Transverse colon (tissue), 4 donors: ENCODE measurements around the gene COPZ2. TPM values are rescaled to one million over a fixed set of nuclear protein-coding genes. Genes with fewer than 3 reads are reported as not detected.
"Not testable (repeated sequence)": the region's sequence is repeated elsewhere in the genome, so short reads cannot be mapped to it uniquely, and the experiment has no call there.

ENCODE experiments used
- DNase-seq: peaks from one replicate; pipeline ENCODE4 v3.0.0-alpha.2; 2019
- H3K27ac ChIP-seq, 4 donors: fragments of 200-600 bp; sonication (generic); 2 replicates each; pipeline ENCODE4 v1.5.1; 2016 to 2018; ENCODE audit warnings: inconsistent platforms in 4 of 4
- H3K27me3 ChIP-seq: fragments of 200-600 bp; sonication (generic); 2 replicates; pipeline ENCODE4 v1.5.1; 2017; ENCODE audit warnings: inconsistent platforms
- H3K36me3 ChIP-seq, 4 donors: fragments of 200-600 bp; sonication (generic); 2 replicates each; pipeline ENCODE4 v1.5.1; 2017 to 2019; ENCODE audit warnings: inconsistent platforms in 4 of 4
- H3K4me1 ChIP-seq, 4 donors: fragments of 200-600 bp; sonication (generic); 2 replicates each; pipeline ENCODE4 v1.5.1; 2017 to 2020; ENCODE audit warnings: inconsistent platforms in 4 of 4
- H3K4me3 ChIP-seq, 4 donors: fragments of 200-600 bp; sonication (generic); 1 replicate in 1 of 4; 2 replicates in 3 of 4; pipeline versions ENCODE4 v1.5.1 to v1.6.1; 2017 to 2019; ENCODE audit warnings: inconsistent platforms in 4 of 4
- H3K9me3 ChIP-seq, 2 donors: fragments of 200-600 bp; sonication (generic); 2 replicates each; pipeline ENCODE4 v1.5.1; 2017 to 2019; ENCODE audit warnings: inconsistent platforms in 2 of 2
- EP300 ChIP-seq: sonication (generic); formaldehyde crosslinking; IDR thresholded peaks from one replicate; pipeline ENCODE4 v1.6.1; 2017; ENCODE audit warnings: antibody characterized with exemption, low read depth
- POLR2A ChIP-seq: fragments of 450-650 bp; IDR thresholded peaks from one replicate; pipeline ENCODE4 v1.6.1; 2016; ENCODE audit warnings: antibody characterized with exemption, mild to moderate bottlenecking, moderate library complexity
- POLR2AphosphoS5 ChIP-seq, 3 donors: sonication (generic); formaldehyde crosslinking; IDR thresholded peaks; one replicate each; pipeline ENCODE4 v1.6.1; 2016; ENCODE audit warnings: antibody characterized with exemption in 3 of 3
- WGBS, 2 donors: methylation state at CpG; one replicate each; pipeline ENCODE4 v1.1.5; 2018; ENCODE audit warnings: low coverage in 1 of 2; 5-methylcytosine and 5-hydroxymethylcytosine counted together
- in situ Hi-C, 4 donors: fragments of 200-750 bp; cut with MboI; loops; one replicate each; pipeline versions ENCODE4 v1.15.0 to v1.15.1; 2017; ENCODE audit warnings: low sequenced_read_pairs in 3 of 4, low pct_ligation_motif_present in 1 of 4, low pct_unique_long_range_greater_than_20kb in 1 of 4
- intact Hi-C: fragments of 100-400 bp; cut with DNase I; formaldehyde crosslinking; loops from one replicate; pipeline ENCODE4 v1.15.1; 2023; ENCODE audit warnings: low total_unique reads
- total RNA-seq, 4 donors: library from RNA; depleted of rRNA; stranded (reverse); fragments of >200 nt; gene quantifications; one replicate each; pipeline ENCODE4 v1.1.0, GENCODE V29; 2016
- TF ChIP-seq, protein P1 (sequence below), 5 experiments: fragments of 200-600 bp in 3 of 5; fragments of 450-650 bp in 2 of 5; sonication (generic) in 3 of 5; IDR thresholded peaks; 1 replicate in 2 of 5; 2 replicates in 3 of 5; pipeline ENCODE4 v1.5.1; 2016 to 2017; ENCODE audit warnings: antibody characterized with exemption in 5 of 5, inconsistent platforms in 3 of 5, mild to moderate bottlenecking in 2 of 5, moderate library complexity in 1 of 5

COPZ2 gene
- total RNA-seq, 4 donors from 2014 or later = 6.0 to 11.2 (median 8.3) TPM

DNA sequence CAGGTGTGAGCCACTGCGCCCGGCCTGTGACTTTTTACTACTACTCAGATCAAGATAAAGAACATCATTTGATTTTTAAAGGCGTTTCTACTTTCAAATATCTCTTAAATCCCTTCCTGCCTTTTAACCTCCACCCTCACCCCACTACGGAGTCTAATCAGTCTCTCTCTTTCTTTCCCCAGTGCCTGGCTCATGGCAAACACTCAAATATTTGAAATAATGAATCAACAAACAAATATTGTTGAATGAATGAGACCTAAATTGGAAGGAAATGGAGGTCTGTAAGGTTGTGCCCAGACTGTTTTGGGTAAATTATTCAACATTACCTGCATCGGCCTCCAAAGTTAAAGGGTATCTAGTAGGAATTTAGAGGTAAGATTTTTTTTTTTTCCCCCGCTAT is 14.7 kb downstream of the COPZ2 start:
- in situ Hi-C loops = loop anchor here in 2 of 4 donors (10.0 kb wide), 1 partner anchor 52 kb away; no protein-coding TSS in a partner anchor
- Histone ChIP-seq H3K4me1 (peaks cover 35 to 38% (median 36%) of the 10 kb centered on the region in 4 donors), H3K27ac (peak overlapping the region in 1 of 4 donors; percentile 84), H3K9me3 (no peaks in the 10 kb centered on the region), H3K27me3 (peaks cover 37% of the 10 kb centered on the region), H3K36me3 (no peaks in the 10 kb centered on the region), H3K4me3 (peak overlapping the region in 1 of 4 donors; percentile 51)
- intact Hi-C loops = no loop called here
- WGBS, 2 donors = 29 to 42% methylated on average over 4 to 6 of the region's 6 CpGs
- no peak for DNase-seq
- TF ChIP-seq EP300 = no peak
- TF ChIP-seq POLR2AphosphoS5 (IDR thresholded peaks at IDR 0.05) = no peak
- TF ChIP-seq POLR2A = no peak
- TF ChIP-seq, protein P1, sequence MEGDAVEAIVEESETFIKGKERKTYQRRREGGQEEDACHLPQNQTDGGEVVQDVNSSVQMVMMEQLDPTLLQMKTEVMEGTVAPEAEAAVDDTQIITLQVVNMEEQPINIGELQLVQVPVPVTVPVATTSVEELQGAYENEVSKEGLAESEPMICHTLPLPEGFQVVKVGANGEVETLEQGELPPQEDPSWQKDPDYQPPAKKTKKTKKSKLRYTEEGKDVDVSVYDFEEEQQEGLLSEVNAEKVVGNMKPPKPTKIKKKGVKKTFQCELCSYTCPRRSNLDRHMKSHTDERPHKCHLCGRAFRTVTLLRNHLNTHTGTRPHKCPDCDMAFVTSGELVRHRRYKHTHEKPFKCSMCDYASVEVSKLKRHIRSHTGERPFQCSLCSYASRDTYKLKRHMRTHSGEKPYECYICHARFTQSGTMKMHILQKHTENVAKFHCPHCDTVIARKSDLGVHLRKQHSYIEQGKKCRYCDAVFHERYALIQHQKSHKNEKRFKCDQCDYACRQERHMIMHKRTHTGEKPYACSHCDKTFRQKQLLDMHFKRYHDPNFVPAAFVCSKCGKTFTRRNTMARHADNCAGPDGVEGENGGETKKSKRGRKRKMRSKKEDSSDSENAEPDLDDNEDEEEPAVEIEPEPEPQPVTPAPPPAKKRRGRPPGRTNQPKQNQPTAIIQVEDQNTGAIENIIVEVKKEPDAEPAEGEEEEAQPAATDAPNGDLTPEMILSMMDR (IDR thresholded peaks at IDR 0.05) = no peak

DNA sequence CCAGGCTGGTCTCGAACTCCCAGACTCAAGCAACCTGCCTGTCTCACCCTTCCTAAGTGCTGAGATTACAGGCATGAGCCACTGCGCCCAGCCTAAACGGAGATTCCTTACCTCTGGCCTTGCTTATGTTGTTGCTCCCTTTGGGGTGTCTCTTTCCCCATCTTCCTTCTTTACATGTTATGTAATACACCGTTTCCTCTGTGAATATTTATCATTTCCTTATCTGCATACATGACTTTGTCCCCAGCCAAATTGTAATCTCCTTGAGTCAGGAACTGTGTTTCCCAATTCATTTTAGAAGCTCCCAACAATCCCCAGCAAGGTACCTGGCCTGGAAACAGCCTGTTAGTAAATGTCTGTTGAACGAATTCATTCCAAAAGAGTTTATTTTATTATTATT is 15.7 kb downstream of the COPZ2 start:
- H3K27me3 ChIP-seq = peaks cover 37% of the 10 kb centered on the region
- in situ Hi-C loops = loop anchor here in 2 of 4 donors (10.0 kb wide), 1 partner anchor 53 kb away; no protein-coding TSS in a partner anchor

DNA sequence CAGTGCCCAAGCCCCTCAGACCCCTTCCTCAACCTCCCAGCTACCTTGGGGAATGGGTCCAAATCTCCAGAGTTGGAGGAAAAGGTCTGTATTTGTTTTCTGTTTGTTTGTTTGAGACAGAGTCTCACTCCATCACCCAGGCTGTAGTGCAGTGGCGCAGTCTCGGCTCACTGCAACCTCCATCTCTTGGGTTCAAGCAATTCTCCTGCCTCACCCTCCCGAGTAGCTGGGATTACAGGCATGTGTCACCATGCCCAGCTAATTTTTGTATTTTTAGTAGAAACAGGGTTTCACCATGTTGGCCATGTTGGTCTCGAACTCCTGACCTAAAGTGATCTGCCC is 19.8 kb downstream of the COPZ2 start:
- in situ Hi-C loops, H3K4me1 ChIP-seq, H3K36me3 ChIP-seq, DNase-seq, H3K4me3 ChIP-seq, H3K9me3 ChIP-seq: not testable (repeated sequence)
- H3K27ac ChIP-seq = peak overlapping the region in 1 of 4 donors; percentile 8
- H3K27me3 ChIP-seq = peaks cover 58% of the 10 kb centered on the region
- intact Hi-C loops = loop anchor here (2.0 kb wide), 1 partner anchor 41 kb away; no protein-coding TSS in a partner anchor
- WGBS, 2 donors = 85% methylated on average over 4 of the region's 4 CpGs; no CpG with 5 or more reads in 1 of the 2 donors

More for the DNA sequence above, 15.7 kb downstream of the COPZ2 start:
- TF ChIP-seq POLR2AphosphoS5 (IDR thresholded peaks at IDR 0.05) (no peak), EP300 (no peak), POLR2A (no peak)
- TF ChIP-seq, protein P1 (IDR thresholded peaks at IDR 0.05) = no peak
- 55 to 63% methylated on average over 4 to 5 of the region's 5 CpGs for WGBS, 2 donors
- no peaks in the 10 kb centered on the region for H3K36me3 ChIP-seq
- peaks cover 35 to 37% (median 36%) of the 10 kb centered on the region in 4 donors for H3K4me1 ChIP-seq
- no peak for DNase-seq
- H3K27ac ChIP-seq = no peak overlapping the region
- H3K4me3 ChIP-seq = no peak overlapping the region
- no peaks in the 10 kb centered on the region for H3K9me3 ChIP-seq
- intact Hi-C loops = no loop called here

DNA sequence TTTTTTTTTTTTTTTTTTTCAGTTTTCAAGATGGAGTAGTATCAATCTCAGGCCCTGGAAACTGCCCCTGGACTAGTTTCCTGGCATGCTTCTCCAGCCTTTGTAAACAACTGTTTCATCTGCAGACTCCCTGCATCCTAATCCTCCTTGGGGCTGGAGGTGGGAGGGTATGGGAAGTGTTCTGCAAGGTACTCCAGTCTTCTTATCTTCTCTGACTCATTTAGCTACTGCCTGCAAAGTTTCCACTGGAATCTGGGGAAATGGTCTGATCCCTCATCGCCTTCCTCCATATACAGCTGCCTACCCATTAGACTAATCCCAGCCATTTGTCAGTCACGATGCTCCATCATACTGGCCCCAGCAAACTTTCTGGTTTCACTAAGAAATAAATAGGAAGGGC is 21.5 kb downstream of the COPZ2 start:
- in situ Hi-C loops = no loop called here

More for the DNA sequence above, 21.5 kb downstream of the COPZ2 start:
- no peak overlapping the region for H3K27ac ChIP-seq
- TF ChIP-seq EP300 = no peak
- TF ChIP-seq, protein P1 (IDR thresholded peaks at IDR 0.05) = no peak
- TF ChIP-seq POLR2AphosphoS5 (IDR thresholded peaks at IDR 0.05) = no peak
- TF ChIP-seq POLR2A = no peak
- intact Hi-C loops = no loop called here
- WGBS, 2 donors = 78% methylated on average over 2 of the region's 2 CpGs; no CpG with 5 or more reads in 1 of the 2 donors
- H3K9me3 ChIP-seq = no peaks in the 10 kb centered on the region
- H3K36me3 ChIP-seq = no peaks in the 10 kb centered on the region
- peaks cover 61% of the 10 kb centered on the region for H3K27me3 ChIP-seq
- no peak overlapping the region for H3K4me3 ChIP-seq
- peaks cover 7 to 16% (median 13%) of the 10 kb centered on the region in 4 donors for H3K4me1 ChIP-seq
- DNase-seq = no peak
